ENCODE results near the gene TPO.
"Not testable (repeated sequence)": the region's sequence is repeated elsewhere in the genome, so short reads cannot be mapped to it uniquely, and the experiment has no call there.

Gene TPO

DNA sequence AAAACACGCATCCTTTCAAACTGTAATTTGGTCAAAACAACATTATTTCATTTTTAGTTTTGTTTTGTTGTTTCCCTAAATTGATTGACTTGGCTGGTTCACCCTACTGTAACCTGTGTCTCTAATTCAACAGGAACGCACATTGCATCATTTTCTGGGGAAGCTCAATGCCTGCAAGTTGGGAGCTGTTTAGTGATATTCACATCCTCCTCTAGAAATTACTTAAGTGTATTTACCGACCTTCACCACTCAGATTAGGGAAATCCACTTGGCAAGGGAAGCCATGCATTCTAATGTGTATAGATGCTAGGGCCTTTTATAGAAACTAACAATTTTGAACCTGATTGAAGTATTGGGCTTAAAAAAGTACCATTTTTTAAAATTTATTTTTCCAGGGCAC, 7.3 kb upstream of the TPO start:
- no peak for ATAC-seq
- DNase-seq, result no peak

DNA sequence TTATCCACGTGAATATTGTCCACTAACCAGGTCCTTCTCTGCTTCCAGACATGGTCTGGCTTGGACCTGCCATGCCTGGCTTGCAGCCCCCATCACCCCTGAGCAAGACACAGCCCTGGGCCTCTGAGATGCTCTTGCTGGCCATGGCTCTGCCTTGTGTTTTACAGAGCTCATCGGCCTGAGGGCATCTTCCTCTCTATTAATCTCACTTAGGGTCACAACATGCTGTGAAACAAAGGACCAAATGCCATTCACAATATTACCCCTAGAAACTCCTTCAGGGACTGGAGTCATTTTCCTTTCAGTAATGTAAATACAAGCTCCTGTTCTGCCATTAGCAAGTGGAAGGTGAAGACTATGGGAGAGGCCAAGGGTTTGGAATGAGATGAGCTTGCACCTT, 6.8 kb upstream of the TPO start:
- ATAC-seq (no peak), DNase-seq (no peak)

GRCh38 chr2:1407950-1408675, 5.2 kb upstream of the TPO start:
- DNase-seq (no peak), ATAC-seq (no peak)

DNA sequence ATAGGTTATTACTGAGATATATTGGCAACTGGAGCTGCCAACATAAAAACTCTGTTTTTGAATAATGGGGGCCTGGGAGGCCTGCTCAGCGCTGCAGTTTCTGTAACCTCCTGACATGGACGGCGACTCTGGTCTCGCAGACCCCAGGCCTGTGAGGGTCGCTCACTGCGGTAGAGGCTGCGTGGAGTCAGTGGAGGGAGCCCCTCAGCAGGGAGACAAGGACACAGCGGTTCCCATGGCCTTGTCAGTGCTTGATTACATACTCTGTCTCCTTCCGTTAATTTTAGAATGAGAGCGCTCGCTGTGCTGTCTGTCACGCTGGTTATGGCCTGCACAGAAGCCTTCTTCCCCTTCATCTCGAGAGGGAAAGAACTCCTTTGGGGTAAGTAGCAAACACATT, 858 bp downstream of the TPO start:
- ATAC-seq (no peak), DNase-seq (no peak)

GRCh38 chr2:1414901-1415300, 1.6 kb downstream of the TPO start:
- not testable (repeated sequence) for DNase-seq

GRCh38 chr2:1415501-1415900, 2.2 kb downstream of the TPO start:
- ATAC-seq, result no peak
- no peak for DNase-seq

More at GRCh38 chr2:1414901-1415300, 1.6 kb downstream of the TPO start:
- not testable (repeated sequence) for ATAC-seq

GRCh38 chr2:1418566-1418965, 5.3 kb downstream of the TPO start:
- no peak for DNase-seq
- ATAC-seq, result no peak

- ATAC-seq (no peak), DNase-seq (no peak)
Measured at GRCh38 chr2:1420746-1421480, 7.7 kb downstream of the TPO start.

DNA sequence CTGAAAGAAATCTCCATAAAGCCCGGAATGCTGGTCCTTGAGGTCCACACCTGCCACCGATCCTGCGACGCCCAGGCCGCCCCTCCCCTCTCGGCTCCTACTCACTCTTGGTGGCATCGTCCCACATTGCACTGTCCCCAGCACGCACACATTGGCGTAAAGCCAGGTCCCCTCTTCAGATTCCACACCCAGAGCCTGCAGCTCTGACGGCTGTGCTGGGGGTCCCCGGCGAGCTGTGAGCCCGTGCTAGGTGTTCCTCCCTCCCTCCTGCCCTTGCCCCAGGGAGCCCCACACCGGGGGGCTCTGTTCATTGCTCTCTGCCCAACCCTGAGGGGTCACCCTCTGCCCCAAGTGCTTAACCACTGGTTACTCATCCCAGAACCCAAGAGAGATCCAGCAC, 8.5 kb downstream of the TPO start:
- DNase-seq (no peak), ATAC-seq (no peak)

- DNase-seq, result no peak
- ATAC-seq, result no peak
Measured at GRCh38 chr2:1422131-1422530, 8.9 kb downstream of the TPO start.

DNA sequence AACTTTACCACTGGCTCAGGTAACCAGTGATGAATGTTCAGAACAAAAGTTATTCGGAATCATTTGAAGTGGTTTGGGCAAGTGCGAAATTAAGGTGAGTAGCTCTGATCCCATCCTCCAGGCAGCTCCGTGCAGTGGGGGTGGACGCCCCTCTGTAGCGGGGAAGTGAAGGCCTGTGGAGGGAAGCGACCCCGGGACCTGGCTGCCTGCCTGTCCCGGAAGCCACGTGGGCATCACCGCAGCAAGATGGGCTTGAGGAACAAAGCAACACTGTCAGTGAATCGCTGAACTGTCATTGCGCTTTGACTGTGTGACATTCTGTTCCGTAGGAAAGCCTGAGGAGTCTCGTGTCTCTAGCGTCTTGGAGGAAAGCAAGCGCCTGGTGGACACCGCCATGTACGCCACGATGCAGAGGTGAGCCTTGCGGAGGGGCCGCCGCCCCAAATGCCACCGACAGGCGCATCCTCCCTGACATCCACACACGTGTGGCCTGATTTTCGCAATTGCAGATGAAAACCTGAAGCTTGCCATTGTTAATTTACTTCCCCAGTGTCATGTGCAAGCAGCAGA, 9.5 kb downstream of the TPO start:
- no peak for DNase-seq
- no peak for ATAC-seq

- ATAC-seq, result no peak
Measured at GRCh38 chr2:1427086-1427485, 13.8 kb downstream of the TPO start.

GRCh38 chr2:1429895-1430294, 16.6 kb downstream of the TPO start:
- ATAC-seq, result no peak
- DNase-seq, result no peak

More at GRCh38 chr2:1427086-1427485, 13.8 kb downstream of the TPO start:
- DNase-seq, result no peak

DNA sequence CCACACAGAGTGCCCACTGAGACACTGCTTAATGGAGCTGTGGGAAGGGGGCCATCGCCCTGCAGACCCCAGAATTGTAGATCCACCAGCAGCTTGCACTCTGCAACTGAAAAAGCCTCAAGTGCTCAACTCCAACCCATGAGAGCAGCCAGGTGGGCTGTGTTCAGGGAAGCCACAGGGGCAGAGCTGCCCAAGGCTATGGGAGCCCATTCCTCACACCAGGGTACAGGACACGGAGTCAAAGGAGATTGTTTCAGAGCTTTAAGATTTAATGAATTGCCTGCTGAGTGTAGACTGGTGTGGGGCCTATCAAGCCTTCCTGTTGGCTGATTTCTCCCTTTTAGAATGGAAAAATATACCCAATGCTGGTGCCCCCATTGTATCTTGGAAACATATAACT, 17.2 kb downstream of the TPO start:
- ATAC-seq (no peak), DNase-seq (no peak)

DNA sequence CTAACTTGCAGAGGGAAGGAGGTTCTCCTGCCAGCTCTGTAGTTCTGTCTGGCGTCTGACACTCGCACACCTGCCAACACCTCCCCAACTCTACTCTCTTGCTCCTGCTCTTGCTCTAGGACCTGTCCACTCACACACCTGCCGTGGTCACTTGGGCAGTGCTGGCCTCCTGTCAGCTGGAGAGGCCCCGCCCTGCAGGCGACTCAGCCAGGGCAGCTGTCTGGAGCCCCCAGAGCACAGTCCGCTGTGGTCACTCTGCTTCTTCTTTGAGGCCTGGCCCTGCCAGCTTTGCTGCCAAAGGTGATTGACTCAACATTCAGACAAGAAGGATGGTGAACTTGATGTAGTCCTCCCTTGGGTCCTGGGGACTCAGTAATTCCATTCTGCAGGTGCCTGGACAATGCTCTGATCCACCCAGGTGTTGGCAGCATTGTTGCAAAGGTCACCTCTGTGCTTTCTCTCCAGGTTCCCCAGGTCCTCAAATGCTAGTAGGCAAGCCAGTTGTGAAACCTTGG, 18.7 kb downstream of the TPO start:
- DNase-seq, result no peak
- no peak for ATAC-seq

GRCh38 chr2:1432726-1433125, 19.5 kb downstream of the TPO start:
- DNase-seq, result no peak
- no peak for ATAC-seq

DNA sequence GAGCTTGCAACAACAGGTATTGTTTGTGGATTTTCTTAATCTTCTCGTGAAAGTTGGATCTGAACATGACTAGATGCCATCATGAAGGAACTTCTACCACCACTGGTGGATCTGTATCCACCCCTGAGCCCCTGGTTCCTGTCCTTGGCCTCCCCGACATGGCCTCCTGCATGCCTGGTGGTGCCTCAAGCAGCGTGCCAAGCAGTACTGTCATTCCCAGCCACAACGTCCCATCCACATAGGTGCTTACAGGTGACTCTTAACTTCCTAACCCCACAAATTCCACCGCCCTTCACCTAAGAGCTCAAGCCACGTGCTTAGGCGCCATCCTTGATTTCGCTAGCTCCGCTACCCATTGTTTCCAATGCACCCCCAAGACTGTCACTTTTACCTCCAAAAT, 23.1 kb downstream of the TPO start:
- DNase-seq (no peak), ATAC-seq (no peak)

- no peak for DNase-seq
- ATAC-seq, result no peak
Measured at GRCh38 chr2:1437101-1437500, 23.8 kb downstream of the TPO start.

DNA sequence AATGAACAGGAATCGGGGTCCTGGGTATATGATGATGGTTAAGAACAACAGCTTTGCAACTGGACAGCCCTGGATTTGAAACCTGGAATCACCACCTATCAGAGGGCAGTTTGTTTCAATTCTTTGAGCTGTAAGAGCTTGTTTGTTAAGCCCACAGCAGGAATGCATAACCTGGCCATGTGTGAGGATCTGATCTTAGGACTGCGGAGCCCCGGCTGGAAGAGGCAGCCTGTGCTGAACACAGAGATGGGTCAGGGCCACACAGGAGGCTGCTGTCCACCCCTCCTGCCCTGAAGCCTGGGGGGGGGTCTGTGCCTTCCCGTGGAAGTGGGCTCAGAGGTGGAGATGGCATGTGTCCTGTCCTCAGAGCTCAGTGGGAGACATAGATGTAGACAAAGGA, 24.3 kb downstream of the TPO start:
- no peak for DNase-seq
- no peak for ATAC-seq

GRCh38 chr2:1438972-1439371, 25.7 kb downstream of the TPO start:
- DNase-seq, result no peak
- no peak for ATAC-seq

DNA sequence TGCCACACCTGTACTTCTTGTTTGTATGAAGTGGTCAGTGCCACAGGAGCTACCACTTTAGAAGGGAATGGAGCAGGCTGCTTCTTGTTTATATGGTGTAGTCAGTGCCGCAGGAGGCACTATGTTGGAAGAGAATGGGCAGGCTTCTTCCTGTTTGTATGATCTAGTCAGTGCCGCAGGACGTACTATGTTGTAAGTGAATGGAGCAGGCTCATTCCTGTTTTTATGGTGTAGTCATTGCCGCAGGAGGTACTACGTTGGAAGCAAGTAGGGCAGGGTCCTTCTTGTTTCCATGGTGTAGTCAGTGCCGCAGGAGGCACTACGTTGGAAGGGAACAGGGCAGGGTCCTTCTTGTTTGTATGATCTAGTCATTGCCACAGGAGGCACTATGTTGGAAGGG, 27.3 kb downstream of the TPO start:
- ATAC-seq, result no peak

DNA sequence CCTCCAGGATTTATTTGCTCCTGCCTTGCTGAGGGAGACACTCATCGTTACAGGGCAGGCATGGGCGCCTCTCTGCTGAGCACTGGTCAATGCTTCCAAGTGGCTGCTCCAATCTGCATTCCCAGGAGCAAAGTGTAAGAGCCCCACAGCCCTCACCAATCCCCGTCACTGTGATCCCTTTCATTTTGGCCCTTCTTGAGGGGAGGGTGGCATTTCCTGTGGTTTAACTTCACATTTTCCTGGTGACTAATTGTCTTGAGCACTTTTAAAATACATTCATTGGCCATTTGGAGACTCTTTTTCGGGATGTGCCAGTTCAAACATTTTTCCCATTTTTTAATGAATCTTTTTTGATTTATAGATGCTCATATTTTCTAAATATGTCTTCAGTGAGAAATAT, 33.0 kb downstream of the TPO start:
- ATAC-seq, result no peak
- no peak for DNase-seq

More for the DNA sequence above, 27.3 kb downstream of the TPO start:
- DNase-seq, result no peak

- DNase-seq (no peak), ATAC-seq (no peak)
Measured at GRCh38 chr2:1448009-1448408, 34.7 kb downstream of the TPO start.
